SK-N-SH (cell line): ENCODE measurements around the gene EVI2A. TPM values are rescaled to one million over a fixed set of nuclear protein-coding genes. Genes with fewer than 3 reads are reported as not detected.

Source experiments
- CTCF ChIA-PET: fragments of 300-600, 350-600 bp; formaldehyde crosslinking; extraction: SDS; loops from one replicate; lab custom pipeline; 2021; lab: Yijun Ruan, JAX
- POLR2A ChIA-PET: fragments of 350-600 bp; sonication (Branson Sonifier 250); formaldehyde crosslinking; extraction: SDS; loops from one replicate; lab custom pipeline; 2020; ENCODE audit warnings: antibody characterized with exemption, inconsistent platforms; lab: Yijun Ruan, JAX
- DNase-seq: peaks from one replicate; pipeline ENCODE4 v3.0.0; 2012
- H2AFZ ChIP-seq: fragments of 200-600 bp; sonication (generic); 2 replicates; pipeline ENCODE4 v1.8.1; 2016; ENCODE audit warnings: antibody characterized with exemption, mild to moderate bottlenecking, low read depth
- H3F3A ChIP-seq: fragments of 200-600 bp; sonication (generic); replicated peaks from 2 replicates; pipeline ENCODE3; 2016; ENCODE audit warnings: antibody characterized with exemption, mild to moderate bottlenecking; ENCODE audit not compliant: insufficient read depth
- H3K27ac ChIP-seq, 2 experiments: fragments of 200-500 bp in 1 of 2; fragments of 200-600 bp in 1 of 2; sonication (Bioruptor generic) in 1 of 2; sonication (generic), shearing (Covaris generic) in 1 of 2; 2 replicates each; pipeline versions ENCODE4 v1.5.1 to v1.6.1; 2014 to 2016; ENCODE audit warnings: low read depth in 2 of 2, inconsistent platforms in 1 of 2, low read length in 1 of 2, mild to moderate bottlenecking in 1 of 2, mixed read lengths in 1 of 2
- H3K27me3 ChIP-seq: fragments of 200-600 bp; sonication (generic), shearing (Covaris generic); 2 replicates; pipeline ENCODE4 v1.6.1; 2016; ENCODE audit warnings: mixed run types; ENCODE audit not compliant: insufficient read depth
- H3K36me3 ChIP-seq, 2 experiments: fragments of 200-500 bp in 1 of 2; fragments of 200-600 bp in 1 of 2; sonication (Bioruptor generic) in 1 of 2; sonication (generic) in 1 of 2; replicated peaks in 1 of 2; 2 replicates each; pipeline versions ENCODE3 to v1.5.1; 2014 to 2016; ENCODE audit warnings: low read length in 1 of 2, mild to moderate bottlenecking in 1 of 2; ENCODE audit not compliant: insufficient read depth in 2 of 2, control insufficient read depth in 1 of 2
- H3K4me1 ChIP-seq, 2 experiments: fragments of 200-500 bp in 1 of 2; fragments of 200-600 bp in 1 of 2; sonication (Bioruptor generic) in 1 of 2; sonication (generic), shearing (Covaris generic) in 1 of 2; 2 replicates each; pipeline versions ENCODE4 v1.5.1 to v1.6.1; 2014 to 2016; ENCODE audit warnings: low read depth in 1 of 2, low read length in 1 of 2, mixed run types in 1 of 2; ENCODE audit not compliant: insufficient read depth in 2 of 2, control insufficient read depth in 1 of 2
- H3K4me2 ChIP-seq: fragments of 200-600 bp; sonication (generic), shearing (Covaris generic); 2 replicates; pipeline ENCODE4 v1.6.1; 2017; ENCODE audit warnings: mixed run types
- H3K4me3 ChIP-seq, 2 experiments: fragments of 200-500 bp in 1 of 2; fragments of 200-600 bp in 1 of 2; sonication (Bioruptor generic) in 1 of 2; sonication (generic), shearing (Covaris generic) in 1 of 2; 2 replicates each; pipeline versions ENCODE4 v1.5.1 to v1.8.1; 2014 to 2016; ENCODE audit warnings: low read depth in 2 of 2, inconsistent platforms in 1 of 2, low read length in 1 of 2, mild to moderate bottlenecking in 1 of 2, mixed read lengths in 1 of 2, moderate library complexity in 1 of 2
- H3K79me2 ChIP-seq: fragments of 200-600 bp; sonication (generic); 2 replicates; pipeline ENCODE4 v1.8.1; 2017; ENCODE audit warnings: mild to moderate bottlenecking; ENCODE audit not compliant: insufficient read depth
- H3K9ac ChIP-seq: fragments of 200-600 bp; sonication (generic); 2 replicates; pipeline ENCODE4 v1.6.1; 2017; ENCODE audit warnings: mixed run types
- H3K9me2 ChIP-seq: fragments of 200-600 bp; sonication (generic); 2 replicates; pipeline ENCODE4 v1.6.1; 2017; ENCODE audit warnings: mixed run types
- H3K9me3 ChIP-seq: fragments of 200-600 bp; sonication (generic); 2 replicates; pipeline ENCODE4 v1.6.1; 2017; ENCODE audit warnings: mixed run types, mild to moderate bottlenecking, moderate library complexity
- H4K20me1 ChIP-seq: fragments of 200-600 bp; sonication (generic); 2 replicates; pipeline ENCODE4 v1.6.1; 2017; ENCODE audit warnings: mild to moderate bottlenecking, mixed run types; ENCODE audit not compliant: insufficient read depth
- CTCF ChIP-seq: fragments of 200-600 bp; sonication (generic); IDR thresholded peaks from 2 replicates; pipeline ENCODE4 v1.6.1; 2017; ENCODE audit warnings: antibody characterized with exemption, mild to moderate bottlenecking, moderate library complexity
- ELF1 ChIP-seq: IDR thresholded peaks from 2 replicates; pipeline ENCODE4 v1.4.0; 2012
- FOSL2 ChIP-seq: IDR thresholded peaks from 2 replicates; pipeline ENCODE4 v1.4.0; 2012; ENCODE audit warnings: low read depth, mild to moderate bottlenecking, moderate library complexity, borderline replicate concordance
- FOXM1 ChIP-seq: IDR thresholded peaks from 2 replicates; pipeline ENCODE4 v1.4.0; 2012; ENCODE audit warnings: low read depth, mild to moderate bottlenecking
- GATA2 ChIP-seq: sonication (generic); formaldehyde crosslinking; IDR thresholded peaks from 2 replicates; pipeline ENCODE4 v1.5.0; 2020; ENCODE audit warnings: mild to moderate bottlenecking, missing genetic modification reagents
- MEF2A ChIP-seq: IDR thresholded peaks from 2 replicates; pipeline ENCODE4 v1.4.0; 2012; ENCODE audit warnings: low read depth, borderline replicate concordance
- NFIC ChIP-seq: IDR thresholded peaks from 2 replicates; pipeline ENCODE4 v1.4.0; 2012; ENCODE audit warnings: borderline replicate concordance
- RCOR1 ChIP-seq: fragments of 150-350 bp; IDR thresholded peaks from 2 replicates; pipeline ENCODE4 v1.6.1; 2017; ENCODE audit warnings: antibody characterized with exemption, low read length
- REST ChIP-seq: IDR thresholded peaks from 2 replicates; pipeline ENCODE4 v1.6.1; 2012; ENCODE audit warnings: mild to moderate bottlenecking, low read depth, low read length, moderate library complexity
- RFX5 ChIP-seq: IDR thresholded peaks from 2 replicates; pipeline ENCODE4 v1.6.1; 2012; ENCODE audit warnings: mild to moderate bottlenecking, improper control_type of control experiment, low read length
- SMC3 ChIP-seq: IDR thresholded peaks from 2 replicates; pipeline ENCODE4 v1.6.1; 2012; ENCODE audit warnings: low read depth, low read length, improper control_type of control experiment
- TCF12 ChIP-seq: IDR thresholded peaks from 2 replicates; pipeline ENCODE4 v1.4.0; 2012
- USF1 ChIP-seq: IDR thresholded peaks from 2 replicates; pipeline ENCODE4 v1.4.0; 2012; ENCODE audit warnings: low read depth, borderline replicate concordance
- WGBS: methylation state at CpG from one replicate; pipeline ENCODE4 v1.1.6; 2017; ENCODE audit warnings: low lambda C conversion rate; 5-methylcytosine and 5-hydroxymethylcytosine counted together
- polyA plus RNA-seq, 3 experiments: library from polyadenylated mRNA; depleted of rRNA; stranded (reverse); fragments of >200 nt; gene quantifications; 2 replicates each; pipeline ENCODE4 v1.2.3, GENCODE V29; 2012

Gene EVI2A
- polyA plus RNA-seq, 1 of the 3 experiments (the other 2 are of a cell fraction) = 1.3 TPM

- DNase-seq = no peak
- peaks cover 3 to 9% of the 10 kb centered on the region in 2 experiments; a peak in 2 of 4 replicates for H3K4me1 ChIP-seq
- peaks cover 33% of the 10 kb centered on the region for H3F3A ChIP-seq
- H3K27me3 ChIP-seq = no peaks in the 10 kb centered on the region
- TF ChIP-seq TCF12 = 0 out of 2 replicates have a peak, but pooled peaks have one; percentile 8
- no peak for TF ChIP-seq MEF2A
- TF ChIP-seq GATA2 = no peak
- no peak for TF ChIP-seq RCOR1
- no peak overlapping the region for H3K4me2 ChIP-seq
- H3K9me2 ChIP-seq = no peaks in the 10 kb centered on the region
- no peak overlapping the region for H3K9ac ChIP-seq
- H3K27ac ChIP-seq = no peak overlapping the region
- H3K79me2 ChIP-seq = peaks cover 8% of the 10 kb centered on the region; the same call in 1 of the 2 replicates
- no peaks in the 10 kb centered on the region for H4K20me1 ChIP-seq
- H2AFZ ChIP-seq = no peak overlapping the region
- ChIA-PET CTCF (interaction anchor here (0.9 to 3.5 kb wide), 4 partner anchors 11 to 149 kb away, joined by 3 to 11 read pairs (median 4); no protein-coding TSS in a partner anchor), POLR2A (no interaction called here)
- H3K9me3 ChIP-seq = no peaks in the 10 kb centered on the region
- H3K36me3 ChIP-seq = peaks cover 29 to 34% of the 10 kb centered on the region in 2 experiments
- H3K4me3 ChIP-seq = no peak overlapping the region
Observed at GRCh38 chr17:31369266-31369665, 47.8 kb upstream of the EVI2A start.

- Histone ChIP-seq H3K4me1 (peaks cover 3 to 16% of the 10 kb centered on the region in 2 experiments; a peak in 2 of 4 replicates), H3K9me2 (no peaks in the 10 kb centered on the region; the same call in 1 of the 2 replicates), H3K9me3 (no peaks in the 10 kb centered on the region), H3K4me3 (no peak overlapping the region), H3K79me2 (peaks cover 8% of the 10 kb centered on the region; the same call in 1 of the 2 replicates), H3K4me2 (no peak overlapping the region), H3K36me3 (peaks cover 32 to 45% of the 10 kb centered on the region in 2 experiments), H2AFZ (no peak overlapping the region), H3K9ac (no peak overlapping the region), H3F3A (peaks cover 10% of the 10 kb centered on the region), H4K20me1 (no peaks in the 10 kb centered on the region), H3K27me3 (no peaks in the 10 kb centered on the region), H3K27ac (no peak overlapping the region)
- no peak for DNase-seq
- ChIA-PET POLR2A (no interaction called here), CTCF (interaction anchor here (2.2 to 3.5 kb wide), 3 partner anchors 9 to 150 kb away, joined by 7 to 11 read pairs (median 8); no protein-coding TSS in a partner anchor)
- TF ChIP-seq FOSL2 (no peak), REST (no peak), NFIC (no peak), SMC3 (no peak), ELF1 (no peak), MEF2A (no peak), TCF12 (no peak), USF1 (no peak), FOXM1 (no peak), CTCF (no peak), RFX5 (no peak)
- 99% methylated on average over 4 of the region's 4 CpGs for WGBS
Observed at GRCh38 chr17:31366088-31366487, 44.7 kb upstream of the EVI2A start.
